ENCODE data around the gene TPRX1. TPM values are rescaled to one million over a fixed set of nuclear protein-coding genes. Genes with fewer than 3 reads are reported as not detected.
A peak's percentile ranks its signal among the peaks of the same experiment; 100 is the strongest.
"Not testable (repeated sequence)": the region's sequence is repeated elsewhere in the genome, so short reads cannot be mapped to it uniquely, and the experiment has no call there.

The TPRX1 gene
- total and polyA plus RNA-seq, 2 experiments from 2014 or later = not detected

GRCh38 chr19:47765523-47766358 lies 38.6 kb downstream of the TPRX1 start:
- peak; percentile 72 for DNase-seq
- Histone ChIP-seq H4K20me1 (ENCODE audit: insufficient read depth) (no peaks in the 10 kb centered on the region), H2AFZ (no peak overlapping the region), H3K4me3 (no peak overlapping the region), H3K4me1 (ENCODE audit: insufficient read depth) (no peaks in the 10 kb centered on the region), H3K9me3 (ENCODE audit: low read depth) (no peaks in the 10 kb centered on the region), H3K4me2 (ENCODE audit: unreplicated experiment) (no peak overlapping the region), H3K79me2 (ENCODE audit: insufficient read depth) (no peaks in the 10 kb centered on the region), H3K9me2 (ENCODE audit: insufficient read depth) (no peaks in the 10 kb centered on the region), H3K36me3 (ENCODE audit: low read depth) (no peaks in the 10 kb centered on the region), H3K9ac (no peak overlapping the region), H3K27ac (no peak overlapping the region), H3K27me3 (replicated peaks; ENCODE audit: insufficient read depth) (no peaks in the 10 kb centered on the region), H3F3A (ENCODE audit: insufficient read depth) (no peaks in the 10 kb centered on the region)
- WGBS, 2 experiments (ENCODE audit: low coverage in 1 of 2, low lambda C conversion rate in 2 of 2, missing lambda C conversion rate in 2 of 2) = 16 to 24% methylated on average over 15 to 18 of the region's 19 CpGs
- in situ Hi-C loops (cut with MboI) = no loop called here
- TF ChIP-seq EZH2 (IDR thresholded peaks at IDR 0.05; ENCODE audit: insufficient read depth, poor library complexity, severe bottlenecking) = no peak
- no peak for TF ChIP-seq EZH2phosphoT487 (IDR thresholded peaks at IDR 0.05; ENCODE audit: insufficient read depth, low read depth)

GRCh38 chr19:47764705-47765104 lies 39.6 kb downstream of the TPRX1 start:
- 74 to 76% methylated on average over 3 of the region's 3 CpGs for WGBS, 2 experiments (ENCODE audit: low coverage in 1 of 2, low lambda C conversion rate in 2 of 2, missing lambda C conversion rate in 2 of 2)
- not testable (repeated sequence) for H3K79me2 ChIP-seq (ENCODE audit: insufficient read depth)

GRCh38 chr19:47762615-47763308 lies 41.6 kb downstream of the TPRX1 start:
- TF ChIP-seq EZH2phosphoT487 (IDR thresholded peaks at IDR 0.05; ENCODE audit: insufficient read depth, low read depth) (no peak), EZH2 (IDR thresholded peaks at IDR 0.05; ENCODE audit: insufficient read depth, poor library complexity, severe bottlenecking) (no peak)
- in situ Hi-C loops (cut with MboI) = no loop called here
- Histone ChIP-seq H3K4me1 (ENCODE audit: insufficient read depth) (no peaks in the 10 kb centered on the region), H3K79me2 (ENCODE audit: insufficient read depth) (no peaks in the 10 kb centered on the region), H3K4me2 (ENCODE audit: unreplicated experiment) (no peak overlapping the region), H3K9me2 (ENCODE audit: insufficient read depth) (no peaks in the 10 kb centered on the region), H3K9me3 (ENCODE audit: low read depth) (no peaks in the 10 kb centered on the region), H3F3A (ENCODE audit: insufficient read depth) (peaks cover 6% of the 10 kb centered on the region; the same call in 1 of the 2 replicates), H3K27ac (no peak overlapping the region), H3K9ac (no peak overlapping the region), H4K20me1 (ENCODE audit: insufficient read depth) (no peaks in the 10 kb centered on the region), H2AFZ (no peak overlapping the region), H3K27me3 (replicated peaks; ENCODE audit: insufficient read depth) (no peaks in the 10 kb centered on the region), H3K4me3 (no peak overlapping the region), H3K36me3 (ENCODE audit: low read depth) (peaks cover 13% of the 10 kb centered on the region; the same call in 1 of the 2 replicates)
- WGBS, 2 experiments (ENCODE audit: low coverage in 1 of 2, low lambda C conversion rate in 2 of 2, missing lambda C conversion rate in 2 of 2) = 50 to 51% methylated on average over 18 of the region's 18 CpGs
- peak; percentile 44 for DNase-seq

More at GRCh38 chr19:47764705-47765104, 39.6 kb downstream of the TPRX1 start:
- H3K27me3 ChIP-seq (replicated peaks; ENCODE audit: insufficient read depth); H3K4me3 ChIP-seq; DNase-seq; H3K9me2 ChIP-seq (ENCODE audit: insufficient read depth); H3K4me2 ChIP-seq (ENCODE audit: unreplicated experiment); H2AFZ ChIP-seq; H3F3A ChIP-seq (ENCODE audit: insufficient read depth); H3K9ac ChIP-seq; H3K4me1 ChIP-seq (ENCODE audit: insufficient read depth); H4K20me1 ChIP-seq (ENCODE audit: insufficient read depth); in situ Hi-C loops (cut with MboI); H3K36me3 ChIP-seq (ENCODE audit: low read depth); H3K27ac ChIP-seq; H3K9me3 ChIP-seq (ENCODE audit: low read depth): not testable (repeated sequence)

GRCh38 chr19:47762151-47762550 lies 42.2 kb downstream of the TPRX1 start:
- Histone ChIP-seq H3K9ac (no peak overlapping the region), H3K9me2 (ENCODE audit: insufficient read depth) (no peaks in the 10 kb centered on the region), H3K4me1 (ENCODE audit: insufficient read depth) (no peaks in the 10 kb centered on the region), H3K4me2 (ENCODE audit: unreplicated experiment) (no peak overlapping the region), H3K79me2 (ENCODE audit: insufficient read depth) (no peaks in the 10 kb centered on the region), H2AFZ (no peak overlapping the region), H3F3A (ENCODE audit: insufficient read depth) (peaks cover 6% of the 10 kb centered on the region; the same call in 1 of the 2 replicates), H4K20me1 (ENCODE audit: insufficient read depth) (no peaks in the 10 kb centered on the region), H3K27ac (no peak overlapping the region), H3K9me3 (ENCODE audit: low read depth) (no peaks in the 10 kb centered on the region), H3K36me3 (ENCODE audit: low read depth) (peaks cover 14% of the 10 kb centered on the region; the same call in 1 of the 2 replicates), H3K4me3 (no peak overlapping the region), H3K27me3 (replicated peaks; ENCODE audit: insufficient read depth) (no peaks in the 10 kb centered on the region)
- WGBS, 2 experiments (ENCODE audit: low coverage in 1 of 2, low lambda C conversion rate in 2 of 2, missing lambda C conversion rate in 2 of 2) = 41 to 53% methylated on average over 3 of the region's 3 CpGs
- no peak for TF ChIP-seq EZH2 (IDR thresholded peaks at IDR 0.05; ENCODE audit: insufficient read depth, poor library complexity, severe bottlenecking)
- no peak for TF ChIP-seq EZH2phosphoT487 (IDR thresholded peaks at IDR 0.05; ENCODE audit: insufficient read depth, low read depth)
- in situ Hi-C loops (cut with MboI) = no loop called here
- DNase-seq = no peak
